Peyer's patch (tissue), 4 donors: ENCODE data around the gene NACC1.

Experiments used
- POLR2A ChIP-seq, 2 donors: fragments of 450-650 bp; IDR thresholded peaks; one replicate each; pipeline ENCODE4 v1.5.1; 2017; ENCODE audit warnings: antibody characterized with exemption in 2 of 2, mild to moderate bottlenecking in 2 of 2, moderate library complexity in 2 of 2
- TF ChIP-seq, protein P1 (sequence below), 6 experiments: fragments of 450-650 bp in 4 of 6; fragments of 200-600 bp in 2 of 6; sonication (generic) in 1 of 6; IDR thresholded peaks; one replicate each; pipeline ENCODE4 v1.5.1; 2017 to 2019; ENCODE audit warnings: antibody characterized with exemption in 6 of 6, mild to moderate bottlenecking in 3 of 6, moderate library complexity in 1 of 6

DNA sequence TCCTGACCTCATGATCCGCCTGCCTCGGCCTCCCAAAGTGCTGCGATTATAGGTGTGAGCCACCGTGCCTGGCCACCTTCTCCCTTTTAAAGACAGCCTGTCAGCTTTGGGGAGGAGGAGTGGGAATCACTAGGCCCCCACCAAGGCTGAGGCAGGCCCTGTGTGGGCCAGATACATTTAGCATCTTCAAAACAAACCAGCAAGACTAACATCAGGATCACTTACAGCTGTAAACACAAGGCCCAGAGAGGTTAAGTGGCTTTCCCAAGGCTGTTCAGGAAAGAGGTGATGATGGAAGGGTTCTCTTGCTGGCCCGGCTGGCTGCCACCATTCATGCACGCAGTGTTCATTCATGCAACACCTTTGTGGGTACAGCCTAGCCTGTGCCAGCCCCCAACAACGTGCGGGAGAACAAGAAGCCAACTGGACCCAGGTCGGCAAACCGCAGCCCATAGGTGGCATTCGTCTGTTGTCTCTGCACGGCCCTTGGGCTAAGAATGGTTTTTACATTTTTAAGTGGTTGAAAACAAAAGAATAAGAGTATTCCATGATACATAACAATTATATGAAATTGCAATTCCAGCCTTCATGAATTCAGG, 55.2 kb downstream of the NACC1 start:
- TF ChIP-seq, protein P1, sequence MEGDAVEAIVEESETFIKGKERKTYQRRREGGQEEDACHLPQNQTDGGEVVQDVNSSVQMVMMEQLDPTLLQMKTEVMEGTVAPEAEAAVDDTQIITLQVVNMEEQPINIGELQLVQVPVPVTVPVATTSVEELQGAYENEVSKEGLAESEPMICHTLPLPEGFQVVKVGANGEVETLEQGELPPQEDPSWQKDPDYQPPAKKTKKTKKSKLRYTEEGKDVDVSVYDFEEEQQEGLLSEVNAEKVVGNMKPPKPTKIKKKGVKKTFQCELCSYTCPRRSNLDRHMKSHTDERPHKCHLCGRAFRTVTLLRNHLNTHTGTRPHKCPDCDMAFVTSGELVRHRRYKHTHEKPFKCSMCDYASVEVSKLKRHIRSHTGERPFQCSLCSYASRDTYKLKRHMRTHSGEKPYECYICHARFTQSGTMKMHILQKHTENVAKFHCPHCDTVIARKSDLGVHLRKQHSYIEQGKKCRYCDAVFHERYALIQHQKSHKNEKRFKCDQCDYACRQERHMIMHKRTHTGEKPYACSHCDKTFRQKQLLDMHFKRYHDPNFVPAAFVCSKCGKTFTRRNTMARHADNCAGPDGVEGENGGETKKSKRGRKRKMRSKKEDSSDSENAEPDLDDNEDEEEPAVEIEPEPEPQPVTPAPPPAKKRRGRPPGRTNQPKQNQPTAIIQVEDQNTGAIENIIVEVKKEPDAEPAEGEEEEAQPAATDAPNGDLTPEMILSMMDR (IDR thresholded peaks at IDR 0.05), result no peak
- TF ChIP-seq POLR2A (IDR thresholded peaks at IDR 0.05), result no peak
